DND-41 (cell line): ENCODE results near the gene ZNF526.

Experiments used
- ATAC-seq: fragments of 200-7000 bp; cut with Tn5 transposase; 3 replicates; pipeline ENCODE4 v1.9.1; 2021; ENCODE audit warnings: low read depth; ENCODE audit not compliant: insufficient read depth
- DNase-seq: peaks from one replicate; pipeline ENCODE4 v3.0.0-alpha.2; 2020
- H2AFZ ChIP-seq: 2 replicates; pipeline ENCODE4 v1.6.0; 2012; ENCODE audit warnings: low read depth, low read length
- H3K27ac ChIP-seq: 2 replicates; pipeline ENCODE4 v1.5.1; 2012; ENCODE audit warnings: low read length, inconsistent platforms
- H3K27me3 ChIP-seq: fragments of 200-600 bp; sonication (generic); 2 replicates; pipeline ENCODE4 v1.6.0; 2012; ENCODE audit warnings: low read length, mild to moderate bottlenecking, inconsistent platforms; ENCODE audit not compliant: insufficient read depth, poor library complexity
- H3K36me3 ChIP-seq: 2 replicates; pipeline ENCODE4 v1.5.1; 2012; ENCODE audit warnings: low read length, inconsistent platforms; ENCODE audit not compliant: insufficient read depth
- H3K4me1 ChIP-seq: 2 replicates; pipeline ENCODE4 v1.5.1; 2012; ENCODE audit warnings: mild to moderate bottlenecking, low read length; ENCODE audit not compliant: insufficient read depth
- H3K4me2 ChIP-seq: 2 replicates; pipeline ENCODE4 v1.6.0; 2012; ENCODE audit warnings: mild to moderate bottlenecking, moderate library complexity, low read length, inconsistent platforms; ENCODE audit not compliant: insufficient read depth
- H3K4me3 ChIP-seq, 2 experiments: fragments of 200-600 bp in 1 of 2; shearing (Covaris generic) in 1 of 2; 2 replicates each; pipeline ENCODE4 v1.5.1; 2012 to 2016; ENCODE audit warnings: inconsistent platforms in 2 of 2, low read length in 2 of 2, mild to moderate bottlenecking in 2 of 2, low read depth in 1 of 2, moderate library complexity in 1 of 2
- H3K79me2 ChIP-seq: 2 replicates; pipeline ENCODE4 v1.6.0; 2012; ENCODE audit warnings: low read length, inconsistent platforms; ENCODE audit not compliant: insufficient read depth
- H3K9ac ChIP-seq: 2 replicates; pipeline ENCODE4 v1.6.0; 2012; ENCODE audit warnings: low read depth, mild to moderate bottlenecking, inconsistent platforms, low read length, moderate library complexity
- H3K9me3 ChIP-seq: 2 replicates; pipeline ENCODE4 v1.5.1; 2012; ENCODE audit warnings: low read length, moderate library complexity, mild to moderate bottlenecking, inconsistent platforms; ENCODE audit not compliant: insufficient read depth, severe bottlenecking
- H4K20me1 ChIP-seq: 2 replicates; pipeline ENCODE4 v1.6.0; 2012; ENCODE audit warnings: low read length; ENCODE audit not compliant: insufficient read depth
- CTCF ChIP-seq: IDR thresholded peaks from 2 replicates; pipeline ENCODE4 v1.5.1; 2012; ENCODE audit warnings: borderline replicate concordance, low read length, moderate library complexity, mild to moderate bottlenecking; ENCODE audit not compliant: poor library complexity, severe bottlenecking; ENCODE audit errors: extremely low read depth
- EZH2 ChIP-seq: IDR thresholded peaks from 3 replicates; pipeline ENCODE4 v1.6.1; 2012; ENCODE audit warnings: borderline replicate concordance, low read depth, mild to moderate bottlenecking, moderate library complexity, low read length, inconsistent platforms; ENCODE audit not compliant: severe bottlenecking

The ZNF526 gene

DNA sequence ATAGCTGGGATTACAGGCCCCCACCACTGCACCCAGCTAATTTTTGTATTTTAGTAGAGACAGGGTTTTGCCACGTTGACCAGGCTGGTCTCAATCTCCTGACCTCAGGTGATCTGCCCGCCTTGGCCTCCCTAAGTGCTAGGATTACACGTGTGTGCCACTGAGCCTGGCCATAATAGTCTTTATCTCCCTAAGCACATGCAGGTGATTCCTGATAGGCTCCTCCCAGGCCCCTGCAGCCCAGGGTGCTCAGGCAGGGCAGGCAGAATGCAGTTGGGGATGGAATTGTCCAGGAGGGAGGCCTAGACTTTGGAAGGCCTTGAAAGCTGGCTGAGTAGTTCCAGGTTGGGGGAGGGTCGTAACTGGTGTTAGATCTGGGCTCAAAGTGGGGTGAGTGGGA lies 8.5 kb downstream of the ZNF526 start:
- H3K4me1 ChIP-seq, result no peaks in the 10 kb centered on the region
- ATAC-seq (no peak), DNase-seq (no peak)
- peaks cover 68% of the 10 kb centered on the region for H4K20me1 ChIP-seq
- peaks cover 33% of the 10 kb centered on the region for H3K79me2 ChIP-seq
- no peaks in the 10 kb centered on the region for H3K9me3 ChIP-seq
- H3K27ac ChIP-seq, result no peak overlapping the region
- H2AFZ ChIP-seq, result no peak overlapping the region
- H3K9ac ChIP-seq, result no peak overlapping the region
- no peak for TF ChIP-seq EZH2
- no peak overlapping the region for H3K4me3 ChIP-seq
- H3K36me3 ChIP-seq, result peaks cover 93% of the 10 kb centered on the region
- no peaks in the 10 kb centered on the region for H3K27me3 ChIP-seq
- H3K4me2 ChIP-seq, result no peak overlapping the region

DNA sequence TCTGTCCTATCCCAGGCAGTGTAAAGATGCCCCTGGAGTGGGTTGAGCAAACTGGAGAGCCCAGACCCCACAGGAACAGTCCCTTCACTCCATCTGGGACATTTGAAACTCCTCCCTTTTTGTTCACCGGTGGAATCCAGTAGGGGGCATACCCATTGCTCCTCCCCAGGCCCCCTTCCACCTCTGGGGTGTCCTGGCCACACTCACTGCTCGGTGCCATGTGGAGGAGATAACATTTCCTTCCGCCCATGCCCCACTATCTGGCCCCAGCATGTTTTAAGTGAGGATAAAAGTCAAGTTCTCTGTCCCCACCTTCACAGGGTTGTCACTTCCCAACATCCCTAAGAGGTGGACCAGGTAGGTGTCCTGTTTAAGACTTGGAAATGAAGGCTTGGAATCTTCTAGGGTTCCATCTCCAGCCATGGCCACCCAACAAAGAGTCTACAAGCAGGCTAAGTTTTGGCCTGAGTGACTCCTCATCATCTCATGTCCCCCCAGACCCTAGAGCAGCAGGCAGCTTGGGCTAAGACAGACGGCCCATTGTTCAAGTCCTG lies 9.3 kb downstream of the ZNF526 start:
- peaks cover 32% of the 10 kb centered on the region for H3K79me2 ChIP-seq
- no peak overlapping the region for H3K4me3 ChIP-seq
- DNase-seq (no peak), ATAC-seq (peak; percentile 36; the same call in 1 of the 3 replicates)
- no peak overlapping the region for H3K9ac ChIP-seq
- TF ChIP-seq EZH2 (no peak), CTCF (peak; percentile 23)
- H3K27ac ChIP-seq, result peak overlapping the region; percentile 33; the same call in 1 of the 2 replicates
- H4K20me1 ChIP-seq, result peaks cover 73% of the 10 kb centered on the region
- H3K4me2 ChIP-seq, result no peak overlapping the region
- no peaks in the 10 kb centered on the region for H3K9me3 ChIP-seq
- H3K27me3 ChIP-seq, result no peaks in the 10 kb centered on the region
- peaks cover 96% of the 10 kb centered on the region for H3K36me3 ChIP-seq
- no peak overlapping the region for H2AFZ ChIP-seq
- H3K4me1 ChIP-seq, result no peaks in the 10 kb centered on the region

- no peak overlapping the region for H3K4me3 ChIP-seq
- peaks cover 31% of the 10 kb centered on the region for H3K79me2 ChIP-seq
- no peak overlapping the region for H2AFZ ChIP-seq
- peaks cover 70% of the 10 kb centered on the region for H4K20me1 ChIP-seq
- ATAC-seq (no peak), DNase-seq (no peak)
- no peak overlapping the region for H3K9ac ChIP-seq
- H3K27me3 ChIP-seq, result no peaks in the 10 kb centered on the region
- H3K27ac ChIP-seq, result peak overlapping the region; percentile 33; the same call in 1 of the 2 replicates
- TF ChIP-seq EZH2, result no peak
- TF ChIP-seq CTCF, result no peak
- no peaks in the 10 kb centered on the region for H3K4me1 ChIP-seq
- no peak overlapping the region for H3K4me2 ChIP-seq
- H3K9me3 ChIP-seq, result no peaks in the 10 kb centered on the region
- peaks cover 96% of the 10 kb centered on the region for H3K36me3 ChIP-seq
Measured at GRCh38 chr19:42229855-42230351, 9.8 kb downstream of the ZNF526 start.

DNA sequence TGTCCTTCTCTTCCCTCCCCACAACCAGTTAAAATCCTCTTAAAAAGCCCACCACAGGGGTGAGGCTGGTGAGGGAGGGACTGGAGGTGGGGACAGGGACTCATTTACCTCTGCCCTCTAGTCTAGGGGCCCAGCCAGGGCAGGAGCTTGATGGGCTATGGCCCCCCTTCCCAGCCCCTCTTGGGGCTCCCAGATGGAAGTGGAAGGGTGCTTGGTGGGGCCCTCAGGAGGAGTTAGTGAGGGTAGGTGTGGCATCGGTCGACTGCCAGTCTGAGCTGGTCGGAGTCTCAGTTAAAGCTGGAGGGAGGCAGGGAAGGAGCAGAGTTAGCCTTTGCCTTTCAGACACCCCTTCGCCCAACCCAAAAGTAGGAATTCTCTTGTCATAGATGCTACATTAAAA lies 10.5 kb downstream of the ZNF526 start:
- Histone ChIP-seq H3K27ac (no peak overlapping the region), H2AFZ (no peak overlapping the region), H3K79me2 (peaks cover 33% of the 10 kb centered on the region), H3K9ac (no peak overlapping the region), H3K4me1 (no peaks in the 10 kb centered on the region), H4K20me1 (peaks cover 71% of the 10 kb centered on the region), H3K36me3 (peaks cover 96% of the 10 kb centered on the region), H3K4me2 (no peak overlapping the region), H3K9me3 (no peaks in the 10 kb centered on the region), H3K27me3 (no peaks in the 10 kb centered on the region), H3K4me3 (no peak overlapping the region)
- no peak for ATAC-seq
- TF ChIP-seq EZH2 (no peak), CTCF (no peak)
- no peak for DNase-seq
